Measurements from ENCODE around the gene MELTF.

The MELTF gene

GRCh38 chr3:196968233-196969133, 61.1 kb downstream of the MELTF start, which contains the start of gene PIGZ:
Gene PIGZ, minus strand, starts transcription at chr3:196968833. Its CDS starts 16,802 bp downstream, at chr3:196952031.
- no peak for DNase-seq (ENCODE audit: low read depth, low spot score)

- no peak for DNase-seq (ENCODE audit: low read depth, low spot score)
Observed at GRCh38 chr3:196967412-196968232, 62.0 kb downstream of the MELTF start.

DNA sequence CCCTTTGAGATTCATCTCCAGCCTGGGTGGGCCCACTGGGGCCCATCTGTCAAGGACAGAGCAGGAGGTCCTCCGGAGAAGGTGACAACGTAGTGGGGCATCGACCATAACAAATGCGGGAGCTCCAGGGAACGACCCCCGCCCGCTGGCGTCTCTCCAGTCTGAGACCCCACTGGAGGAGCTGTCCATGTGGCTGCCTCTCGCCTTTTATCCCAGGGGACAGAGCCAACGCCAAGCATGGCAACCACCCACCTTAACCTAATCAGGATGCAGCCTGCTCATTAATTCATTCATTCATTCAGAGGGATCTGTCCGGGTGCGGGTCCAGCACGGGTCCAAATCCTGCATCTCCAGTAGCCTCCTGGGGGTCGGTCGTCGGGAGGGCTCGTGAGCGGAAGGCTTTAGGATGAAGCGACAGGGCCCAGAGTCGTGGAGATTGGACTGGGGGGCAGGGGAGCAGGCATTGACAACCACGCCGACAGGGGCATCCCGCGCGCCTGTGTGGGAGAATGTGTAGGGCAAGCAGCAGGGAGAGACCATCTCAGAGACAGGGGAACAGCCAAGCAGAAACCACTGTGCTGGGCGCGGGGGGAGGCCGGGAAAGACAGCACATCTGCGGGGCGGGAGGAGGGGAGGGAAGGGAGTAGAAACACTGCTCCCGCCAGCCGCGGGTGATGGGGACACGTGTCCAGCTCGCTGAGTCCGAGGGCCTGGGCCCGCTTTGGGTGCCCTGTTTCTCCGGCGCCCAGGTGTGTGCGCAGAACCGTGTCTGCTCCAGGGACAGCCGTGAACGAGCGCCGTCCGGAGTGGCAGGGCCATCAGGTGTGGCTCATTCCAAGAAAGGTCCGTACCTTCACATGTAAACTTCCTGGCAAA, 62.9 kb downstream of the MELTF start:
- DNase-seq (ENCODE audit: low read depth, low spot score), result no peak

GRCh38 chr3:196965804-196966173, 63.8 kb downstream of the MELTF start:
- DNase-seq (ENCODE audit: low read depth, low spot score), result no peak

DNA sequence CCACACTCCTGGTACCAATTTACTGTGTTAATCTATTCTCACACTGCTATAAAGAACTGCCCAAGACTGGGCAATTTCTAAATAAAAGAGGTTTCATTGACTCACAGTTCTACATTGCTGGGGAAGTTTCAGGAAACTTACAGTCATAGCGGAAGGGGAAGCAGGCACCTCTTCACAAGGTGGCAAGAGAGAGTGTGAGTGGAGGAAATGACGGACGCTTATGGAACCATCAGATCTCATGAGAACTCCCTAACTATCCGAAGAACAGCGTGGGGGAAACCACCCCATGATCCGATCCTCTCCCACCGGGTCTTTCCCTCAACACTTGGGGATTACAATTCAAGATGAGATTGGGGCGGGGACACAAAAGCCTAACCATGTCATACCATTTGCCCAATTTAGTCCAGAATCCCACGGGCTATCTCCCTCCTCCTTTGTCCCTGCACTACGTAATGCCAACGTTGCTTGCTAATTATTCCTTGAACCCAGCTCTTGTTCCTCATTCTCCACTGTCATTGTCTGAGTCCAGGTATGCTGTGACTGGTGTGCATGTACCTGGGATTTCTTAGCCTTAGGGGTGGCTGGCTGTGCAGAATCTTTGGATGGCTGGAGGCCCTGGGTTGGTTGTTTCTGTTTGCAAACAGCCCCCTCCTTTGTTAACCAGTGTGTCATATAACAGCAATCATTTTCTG, 64.4 kb downstream of the MELTF start:
- no peak for DNase-seq (ENCODE audit: low read depth, low spot score)

DNA sequence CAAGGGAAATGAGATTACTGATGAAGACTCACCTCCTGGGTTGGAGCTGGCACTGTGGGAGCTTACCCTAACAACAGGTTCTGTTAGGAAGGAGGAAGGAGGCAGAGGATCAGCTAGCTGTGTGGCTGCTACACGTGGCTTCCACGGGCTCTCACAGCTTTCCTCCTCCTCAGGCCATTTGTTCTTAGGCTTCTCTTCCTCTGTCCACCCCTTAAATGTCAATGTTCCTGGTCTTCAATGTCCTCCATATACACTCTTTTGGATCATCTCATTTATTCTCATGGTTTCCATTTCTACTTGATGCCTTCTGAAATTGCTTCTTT, 66.0 kb downstream of the MELTF start:
- no peak for DNase-seq (ENCODE audit: low read depth, low spot score)

- DNase-seq (ENCODE audit: low read depth, low spot score), result no peak
Observed at GRCh38 chr3:196962930-196963630, 66.5 kb downstream of the MELTF start.

DNA sequence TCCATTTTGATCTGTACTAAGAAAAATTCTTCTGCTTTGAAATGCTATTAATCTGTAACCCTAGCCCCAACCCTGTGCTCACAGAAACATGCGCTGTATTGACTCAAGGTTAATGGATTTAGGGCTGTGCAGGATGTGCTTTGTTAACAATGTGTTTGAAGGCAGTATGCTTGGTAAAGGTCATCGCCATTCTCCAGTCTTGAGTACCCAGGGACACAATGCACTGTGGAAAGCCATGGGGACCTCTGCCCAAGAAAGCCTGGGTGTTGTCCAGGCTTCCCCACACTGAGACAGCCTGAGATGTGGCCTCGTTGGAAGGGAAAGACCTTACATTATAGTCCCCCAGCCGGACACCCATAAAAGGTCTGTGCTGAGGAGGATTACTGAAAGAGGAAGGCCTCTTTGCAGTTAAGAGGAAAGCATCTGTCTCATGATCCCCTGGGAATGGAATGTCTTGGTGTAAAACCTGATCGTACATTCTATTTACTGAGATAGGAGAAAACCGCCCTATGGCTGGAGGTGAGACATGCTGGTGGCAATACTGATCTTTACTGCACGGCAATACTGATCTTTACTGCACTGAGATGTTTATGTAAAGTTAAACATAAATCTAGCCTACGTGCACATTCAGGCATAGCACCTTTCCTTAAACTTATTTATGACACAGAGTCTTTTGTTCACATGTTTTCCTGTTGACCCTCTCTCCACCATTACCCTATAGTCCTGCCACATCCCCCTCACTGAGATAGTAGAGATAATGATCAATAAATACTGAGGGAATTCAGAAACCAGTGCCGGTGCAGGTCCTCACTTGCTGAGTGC, 67.3 kb downstream of the MELTF start:
- DNase-seq (ENCODE audit: low read depth, low spot score), result no peak

DNA sequence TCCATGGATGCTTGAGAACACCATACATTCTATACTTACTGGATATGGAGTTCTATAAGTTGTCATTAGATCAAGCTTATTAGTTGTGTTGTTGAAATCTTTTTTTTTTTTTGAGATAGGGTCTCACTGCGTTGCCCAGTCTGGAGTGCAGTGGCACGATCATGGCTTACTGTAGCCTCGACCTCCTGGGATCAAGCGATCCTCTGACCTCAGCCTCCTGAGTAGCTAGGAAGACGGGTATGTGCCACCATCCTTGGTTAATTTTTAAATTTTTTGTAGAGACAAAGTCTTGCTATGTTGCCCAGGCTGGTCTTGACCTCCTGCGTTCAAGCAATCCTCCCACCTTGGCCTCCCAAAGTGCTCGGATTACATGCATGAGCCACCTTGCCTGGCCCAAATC, 74.8 kb downstream of the MELTF start:
- DNase-seq (ENCODE audit: low read depth, low spot score), result no peak
